K562 (cell line): ENCODE data around the gene SH2D1A. TPM values are rescaled to one million over a fixed set of nuclear protein-coding genes. Genes with fewer than 3 reads are reported as not detected.

Experiments
- FOSL1 ChIP-seq: fragments of 200-800 bp; sonication (Bioruptor generic); conservative IDR thresholded peaks from 2 replicates; pipeline ENCODE4 v1.6.1; 2016; ENCODE audit warnings: missing genetic modification characterization, missing compliant biosample characterization
- FOXP4 ChIP-seq: sonication (generic); formaldehyde crosslinking; IDR thresholded peaks from 2 replicates; pipeline ENCODE4 v1.8.0; 2022; ENCODE audit warnings: mild to moderate bottlenecking, missing genetic modification reagents, borderline replicate concordance
- HDGF ChIP-seq: fragments of 450-650 bp; IDR thresholded peaks from 2 replicates; pipeline ENCODE4 v1.6.1; 2016
- KDM1A ChIP-seq, 2 experiments: fragments of 450-650 bp; IDR thresholded peaks; 2 replicates each; pipeline ENCODE4 v1.6.1; 2016; ENCODE audit warnings: mild to moderate bottlenecking in 2 of 2
- NUFIP1 ChIP-seq: fragments of 450-650 bp; IDR thresholded peaks from 2 replicates; pipeline ENCODE4 v1.6.1; 2018; ENCODE audit not compliant: partially characterized antibody
- PHB ChIP-seq: fragments of 250-450 bp; sonication (Bioruptor Pico); IDR thresholded peaks from 2 replicates; pipeline ENCODE4 v1.5.0; 2021
- RAD21 ChIP-seq, 2 experiments: fragments of 250-450 bp in 1 of 2; fragments of 450-650 bp in 1 of 2; sonication (Bioruptor Pico) in 1 of 2; formaldehyde crosslinking in 1 of 2; IDR thresholded peaks in 1 of 2; conservative IDR thresholded peaks in 1 of 2; 2 replicates each; pipeline versions ENCODE4 v1.4.0 to v1.8.0; 2020 to 2022; ENCODE audit warnings: mild to moderate bottlenecking in 2 of 2, moderate library complexity in 1 of 2
- RB1 ChIP-seq: fragments of 450-650 bp; IDR thresholded peaks from 2 replicates; pipeline ENCODE4 v1.6.1; 2017; ENCODE audit warnings: low read depth, mild to moderate bottlenecking
- SIN3B ChIP-seq: fragments of 450-650 bp; IDR thresholded peaks from 2 replicates; pipeline ENCODE4 v1.6.1; 2017; ENCODE audit warnings: low read depth, mild to moderate bottlenecking, moderate library complexity
- SIRT6 ChIP-seq: IDR thresholded peaks from one replicate; pipeline ENCODE4 v1.6.1; 2012; ENCODE audit warnings: low read depth, mild to moderate bottlenecking, control low read depth, inconsistent platforms, low read length, moderate library complexity
- SMAD2 ChIP-seq: fragments of 150-350 bp; IDR thresholded peaks from 2 replicates; pipeline ENCODE4 v1.6.1; 2014; ENCODE audit warnings: low read depth, mild to moderate bottlenecking, low read length
- SNRNP70 ChIP-seq: fragments of 200-400 bp; formaldehyde crosslinking; optimal IDR thresholded peaks from 2 replicates; pipeline ENCODE3; 2017; ENCODE audit warnings: low read depth, low read length
- TEAD2 ChIP-seq: fragments of 450-650 bp; IDR thresholded peaks from 2 replicates; pipeline ENCODE4 v1.6.1; 2016; ENCODE audit warnings: missing genetic modification characterization, control low read depth, missing compliant biosample characterization
- ZEB2 ChIP-seq: fragments of 450-650 bp; IDR thresholded peaks from 2 replicates; pipeline ENCODE4 v1.6.1; 2016
- ZNF639 ChIP-seq, 2 experiments: fragments of 200-800 bp in 1 of 2; sonication (Bioruptor generic) in 1 of 2; sonication (generic) in 1 of 2; formaldehyde crosslinking in 1 of 2; IDR thresholded peaks in 1 of 2; conservative IDR thresholded peaks in 1 of 2; 2 replicates each; pipeline versions ENCODE4 v1.5.0 to v1.6.1; 2016 to 2020; ENCODE audit warnings: missing compliant biosample characterization in 1 of 2, missing genetic modification characterization in 1 of 2, missing genetic modification reagents in 1 of 2
- polyA plus RNA-seq, 8 experiments: library from polyadenylated mRNA; depleted of rRNA in 4 of 8; stranded (reverse) in 5 of 8; unstranded in 3 of 8; fragments of >200 nt; fragmentation: Nextera tagmentation in 2 of 8; fragmentation: Illumina TruSeq in 1 of 8; extraction: Ambion mirVana in 2 of 8; extraction: Trizol in 1 of 8; gene quantifications; 2 replicates each; pipeline versions ENCODE4 v1.2.1 to v1.2.3, GENCODE V29; 2011 to 2014; ENCODE audit warnings: inconsistent platforms in 1 of 8, missing spikeins in 1 of 8
- total RNA-seq, 7 experiments: library from RNA; depleted of rRNA in 6 of 7; stranded (reverse); fragments of >200 nt in 6 of 7; fragmentation: Illumina TruSeq in 2 of 7; extraction: Trizol in 2 of 7; gene quantifications; 2 replicates each; pipeline versions ENCODE4 v1.2.1 to v1.2.3, GENCODE V29; 2011 to 2021; ENCODE audit warnings: low replicate concordance in 1 of 7

Gene SH2D1A
- total and polyA plus RNA-seq, 9 of the 15 experiments (the other 6 are each of a cell fraction or from before 2014, with no cell fraction given) = 0.07 to 0.52 (median 0.19) TPM

DNA sequence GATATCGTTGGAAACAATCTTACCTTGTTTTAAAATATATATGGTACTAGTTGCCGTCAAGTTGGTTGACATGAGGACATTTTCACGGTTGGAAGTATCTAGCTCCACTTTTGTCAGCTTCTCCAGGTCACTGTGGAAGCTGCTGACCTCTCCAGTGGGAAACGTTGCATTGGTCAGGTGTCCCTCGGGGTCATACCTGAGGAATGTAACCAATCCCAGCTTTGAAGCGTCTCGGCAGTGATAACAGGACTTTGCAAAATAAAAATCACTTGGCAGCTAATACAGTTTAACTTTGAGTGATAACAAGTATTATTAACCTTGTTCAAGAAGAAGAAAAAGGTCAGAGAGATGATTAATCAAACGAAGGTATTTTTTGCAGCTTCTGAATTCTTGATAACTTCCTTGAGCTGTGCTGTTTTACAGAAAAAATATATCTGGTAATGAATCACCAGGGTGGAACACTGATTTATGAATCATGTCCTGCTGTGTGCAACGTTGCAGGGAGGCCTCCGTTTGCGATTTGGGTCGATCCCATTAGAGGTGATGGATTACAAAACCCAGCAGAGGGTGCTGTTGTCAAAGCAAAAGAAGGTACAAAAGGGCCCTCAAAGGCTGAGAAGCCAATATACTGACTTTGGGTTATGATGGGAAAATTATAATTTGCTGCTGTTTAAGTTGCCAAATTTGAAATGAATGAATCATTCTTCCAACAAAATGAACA is 60.1 kb downstream of the SH2D1A start (continued):
- TF ChIP-seq SIRT6 (no peak), KDM1A (IDR thresholded peaks at IDR 0.05) (peak; percentile 45 to 69; a peak in 3 of 4 replicates), HDGF (no peak), NUFIP1 (no peak), TEAD2 (no peak), SNRNP70 (no peak), ZNF639 (CRISPR knock-in tag; conservative IDR thresholded peaks at IDR 0.05 in 1 of 2, IDR thresholded peaks at IDR 0.05 in 1 of 2) (no peak), ZEB2 (no peak), RB1 (peak; percentile 22; the same call in 1 of the 2 replicates), FOXP4 (CRISPR knock-in tag) (no peak), SIN3B (no peak), RAD21 (CRISPR knock-in tag; conservative IDR thresholded peaks at IDR 0.05 in 1 of 2, IDR thresholded peaks at IDR 0.05 in 1 of 2) (peak; percentile 81 to 86), FOSL1 (peak; percentile 67), SMAD2 (no peak), PHB (CRISPR knock-in tag) (no peak)
